Suppressor macrophage (primary cell): ENCODE results near the gene NFKBIA.
A peak's percentile ranks its signal among the peaks of the same experiment; 100 is the strongest.
"Not testable (repeated sequence)": the region's sequence is repeated elsewhere in the genome, so short reads cannot be mapped to it uniquely, and the experiment has no call there.

ENCODE experiments used
- DNase-seq, 4 experiments: peaks; one replicate each; pipeline ENCODE4 v3.0.0-alpha.2; 2020 to 2022

NFKBIA gene

GRCh38 chr14:35408026-35408425 lies 3.5 kb upstream of the NFKBIA start:
- no peak for DNase-seq

GRCh38 chr14:35407306-35407630 lies 2.7 kb upstream of the NFKBIA start:
- no peak for DNase-seq

GRCh38 chr14:35406506-35407305 lies 2.2 kb upstream of the NFKBIA start:
- peak; percentile 58 to 84 (median 70) for DNase-seq

DNA sequence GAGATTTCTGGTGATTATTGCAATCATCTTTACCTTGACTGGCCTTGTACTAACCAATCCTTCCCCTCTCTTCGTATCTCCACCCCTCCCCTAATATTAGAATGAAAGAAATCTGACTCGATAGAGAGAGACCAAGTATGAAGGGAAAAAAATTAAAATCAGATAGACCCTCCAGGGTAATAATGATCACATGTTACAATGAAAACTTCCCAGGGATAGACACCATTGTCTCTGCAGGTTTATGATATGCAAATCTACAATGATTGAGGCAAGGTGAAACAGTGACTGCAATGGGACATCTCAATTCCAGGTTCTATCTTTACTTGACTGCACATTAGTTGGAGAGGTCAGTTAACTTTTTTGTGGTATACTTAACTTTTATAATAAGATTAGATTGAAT lies 1.5 kb upstream of the NFKBIA start:
- DNase-seq = no peak

DNA sequence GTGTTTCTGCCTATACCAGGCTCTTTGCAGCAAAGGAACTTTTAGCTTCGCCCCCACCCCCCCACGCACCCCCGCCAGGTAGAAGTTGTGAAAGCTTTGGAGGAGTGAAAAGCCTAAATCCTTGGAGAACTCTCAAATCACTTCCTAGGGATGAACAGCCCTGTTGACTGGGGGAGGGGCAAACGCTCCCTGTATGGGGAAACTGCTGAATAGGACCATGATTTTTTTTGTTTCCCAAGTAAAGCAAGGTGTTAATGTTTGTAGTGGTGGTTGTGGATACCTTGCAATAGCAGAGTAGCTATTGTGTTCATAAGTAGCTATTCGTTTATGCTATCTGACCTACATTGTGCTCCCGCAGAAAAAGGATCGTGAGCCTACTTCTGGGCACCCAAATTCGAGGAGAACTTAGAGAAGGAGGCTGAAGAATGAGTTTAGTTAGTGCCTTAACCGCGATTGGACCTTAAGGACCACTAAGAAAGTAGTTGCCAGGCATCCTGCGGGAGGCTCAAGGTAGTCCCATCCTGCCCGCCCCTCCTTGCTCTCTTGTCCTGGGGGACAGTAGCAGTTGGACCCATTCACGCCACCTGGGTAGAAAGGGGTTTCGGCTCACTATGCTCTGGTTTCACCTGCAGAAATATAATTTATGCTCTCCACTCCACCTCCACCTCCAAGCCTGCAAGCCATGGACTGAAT lies 901 bp upstream of the NFKBIA start:
- DNase-seq = peak in 1 of 4 experiments; percentile 41

- DNase-seq = peak; percentile 96 to 99 (median 97)
Measured at GRCh38 chr14:35403603-35404448, 723 bp downstream of the NFKBIA start.

GRCh38 chr14:35403114-35403602 lies 1.4 kb downstream of the NFKBIA start:
- peak in 3 of 4 experiments; percentile 26 to 45 (median 35) for DNase-seq

DNA sequence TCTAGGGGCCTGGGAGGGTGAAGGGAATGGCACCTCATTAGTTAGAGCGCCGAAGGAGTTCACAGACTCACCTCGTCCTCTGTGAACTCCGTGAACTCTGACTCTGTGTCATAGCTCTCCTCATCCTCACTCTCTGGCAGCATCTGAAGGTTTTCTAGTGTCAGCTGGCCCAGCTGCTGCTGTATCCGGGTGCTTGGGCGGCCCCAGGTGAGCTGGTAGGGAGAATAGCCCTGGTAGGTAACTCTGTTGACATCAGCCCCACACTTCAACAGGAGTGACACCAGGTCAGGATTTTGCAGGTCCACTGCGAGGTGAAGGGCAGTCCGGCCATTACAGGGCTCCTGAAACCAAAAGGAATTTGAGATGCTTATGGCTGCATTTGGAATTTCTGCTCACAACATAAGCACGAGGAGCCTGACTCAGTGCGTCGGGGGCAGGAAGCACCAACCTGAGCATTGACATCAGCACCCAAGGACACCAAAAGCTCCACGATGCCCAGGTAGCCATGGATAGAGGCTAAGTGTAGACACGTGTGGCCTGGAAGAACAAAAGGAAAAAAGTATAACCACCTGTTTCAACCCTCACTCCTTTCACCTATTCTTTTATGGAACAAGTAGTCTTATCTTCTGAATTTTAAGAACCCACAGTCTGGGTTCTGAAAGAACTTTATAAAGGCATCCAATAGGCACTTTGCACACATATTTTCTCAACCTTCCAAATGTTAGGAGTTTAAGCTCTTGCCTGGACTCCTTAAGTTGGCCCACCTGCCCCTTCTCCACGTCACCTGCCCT lies 2.0 kb downstream of the NFKBIA start:
- DNase-seq = peak in 3 of 4 experiments; percentile 29 to 35 (median 31)

GRCh38 chr14:35401422-35402265 lies 2.9 kb downstream of the NFKBIA start:
- DNase-seq = peak in 1 of 4 experiments; percentile 16

GRCh38 chr14:35400648-35401421 lies 3.7 kb downstream of the NFKBIA start:
- peak; percentile 69 to 82 (median 75) for DNase-seq

GRCh38 chr14:35399083-35399937 lies 5.2 kb downstream of the NFKBIA start:
- DNase-seq = peak; percentile 19 to 40 (median 36)

- peak; percentile 27 to 52 (median 39) for DNase-seq
Measured at GRCh38 chr14:35398071-35398584, 6.4 kb downstream of the NFKBIA start.

DNA sequence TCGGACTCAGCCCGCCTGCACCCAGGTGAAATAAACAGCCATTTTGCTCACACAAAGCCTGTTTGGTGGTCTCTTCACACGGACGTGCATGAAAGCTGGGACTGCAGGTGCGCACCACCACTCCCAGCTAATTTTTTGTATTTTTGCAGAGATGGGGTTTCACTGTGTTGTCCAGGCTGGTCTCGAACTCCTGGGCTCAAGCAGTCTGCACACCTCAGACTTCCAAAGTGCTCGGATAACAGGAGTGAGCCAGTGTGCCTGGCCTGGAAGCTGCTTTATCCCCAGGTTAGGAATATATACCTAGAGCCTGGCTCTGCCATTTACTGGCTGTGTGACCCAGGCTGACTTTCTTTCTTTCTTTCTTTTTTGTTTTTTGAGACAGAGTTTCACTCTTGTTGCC lies 7.9 kb downstream of the NFKBIA start:
- not testable (repeated sequence) for DNase-seq

DNA sequence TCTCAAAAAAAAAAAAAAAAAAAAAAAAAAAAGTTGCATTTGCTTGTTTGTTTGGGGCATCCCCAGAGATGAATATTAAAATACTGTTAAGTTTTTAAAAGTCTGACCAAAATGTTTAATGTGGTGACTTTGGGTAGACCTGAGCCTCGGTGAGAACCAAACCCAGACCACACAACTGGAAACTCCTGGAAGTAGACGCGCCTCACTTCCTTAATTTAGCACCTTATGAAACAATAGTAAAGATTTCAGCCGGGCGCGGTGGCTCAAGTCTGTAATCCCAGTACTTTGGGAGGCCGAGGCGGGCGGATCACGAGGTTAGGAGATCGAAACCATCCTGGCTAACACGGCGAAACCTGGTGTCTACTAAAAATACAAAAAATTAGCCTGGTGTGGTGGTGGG lies 9.3 kb downstream of the NFKBIA start:
- DNase-seq = no peak

GRCh38 chr14:35394326-35395013 lies 10.1 kb downstream of the NFKBIA start:
- DNase-seq = no peak

- no peak for DNase-seq
Measured at GRCh38 chr14:35393826-35394225, 10.7 kb downstream of the NFKBIA start.

- no peak for DNase-seq
Measured at GRCh38 chr14:35392103-35392502, 12.4 kb downstream of the NFKBIA start.

- no peak for DNase-seq
Measured at GRCh38 chr14:35391388-35391710, 13.2 kb downstream of the NFKBIA start.
